Sigmoid colon (tissue), 4 donors: ENCODE results near the gene RASGRP3.

Experiments
- EP300 ChIP-seq, 4 donors: sonication (generic); formaldehyde crosslinking; IDR thresholded peaks; one replicate each; pipeline ENCODE4 v1.6.1; 2017; ENCODE audit warnings: antibody characterized with exemption in 4 of 4
- POLR2AphosphoS5 ChIP-seq, 4 donors: sonication (generic); formaldehyde crosslinking; IDR thresholded peaks; one replicate each; pipeline ENCODE4 v1.6.1; 2017; ENCODE audit warnings: antibody characterized with exemption in 4 of 4

- TF ChIP-seq EP300 (IDR thresholded peaks at IDR 0.05), result no peak
- no peak for TF ChIP-seq POLR2AphosphoS5 (IDR thresholded peaks at IDR 0.05)
Measured at GRCh38 chr2:33433279-33434235, 42.9 kb upstream of the RASGRP3 start.
